ENCODE data around the gene FGD6. TPM values are rescaled to one million over a fixed set of nuclear protein-coding genes. Genes with fewer than 3 reads are reported as not detected.

FGD6 gene
- total and polyA plus RNA-seq, 2 donors (not counting 1 experiment from before 2014, with no cell fraction given): 3.3 to 4.7 TPM

- no peaks in the 10 kb centered on the region for H3K9me3 ChIP-seq (ENCODE audit: control insufficient read depth, insufficient read depth, low read depth, low read length)
- H3K27ac ChIP-seq (ENCODE audit: insufficient read depth, low read length): no peak overlapping the region
- no peak overlapping the region for H2AFZ ChIP-seq (ENCODE audit: low read length)
- H3K4me1 ChIP-seq (ENCODE audit: control insufficient read depth, extremely low read depth, insufficient read depth, low read length): peaks cover 2% of the 10 kb centered on the region
- H3K27me3 ChIP-seq (ENCODE audit: control insufficient read depth, insufficient read depth, low read length): no peaks in the 10 kb centered on the region
- DNase-seq (ENCODE audit: low read depth in 2 of 2): no peak
- H3K79me2 ChIP-seq (ENCODE audit: control insufficient read depth, insufficient read depth, low read length): no peaks in the 10 kb centered on the region
- no peak for TF ChIP-seq EZH2 (IDR thresholded peaks at IDR 0.05; ENCODE audit: low read length, missing control alignments)
- no peak for TF ChIP-seq CTCF (conservative IDR thresholded peaks at IDR 0.05 in 1 of 2, IDR thresholded peaks at IDR 0.05 in 1 of 2; ENCODE audit: low read depth in 1 of 2, low read length in 2 of 2)
- H4K20me1 ChIP-seq (ENCODE audit: control insufficient read depth, extremely low read depth, insufficient read depth, low read length): peaks cover 1% of the 10 kb centered on the region
- peaks cover 2% of the 10 kb centered on the region for H3K36me3 ChIP-seq (ENCODE audit: control insufficient read depth, insufficient read depth, low read length)
- H3K9ac ChIP-seq (ENCODE audit: insufficient read depth, low read length): no peak overlapping the region
- no peak overlapping the region for H3K4me3 ChIP-seq (replicated peaks in 1 of 4; ENCODE audit: control extremely low read depth in 1 of 4, insufficient read depth in 1 of 4, low read depth in 3 of 4, low read length in 4 of 4)
- no peak overlapping the region for H3K4me2 ChIP-seq (ENCODE audit: extremely low read depth, insufficient read depth, low read length)
Measured at GRCh38 chr12:95253386-95253785, 36.1 kb upstream of the FGD6 start.

GRCh38 chr12:95248604-95249360 lies 31.5 kb upstream of the FGD6 start:
- Histone ChIP-seq H3K79me2 (ENCODE audit: control insufficient read depth, insufficient read depth, low read length) (peaks cover 13% of the 10 kb centered on the region), H3K9me3 (ENCODE audit: control insufficient read depth, insufficient read depth, low read depth, low read length) (no peaks in the 10 kb centered on the region), H3K4me3 (replicated peaks in 1 of 4; ENCODE audit: control extremely low read depth in 1 of 4, insufficient read depth in 1 of 4, low read depth in 3 of 4, low read length in 4 of 4) (no peak overlapping the region), H3K27ac (ENCODE audit: insufficient read depth, low read length) (no peak overlapping the region), H3K4me1 (ENCODE audit: control insufficient read depth, extremely low read depth, insufficient read depth, low read length) (peaks cover 2% of the 10 kb centered on the region), H2AFZ (ENCODE audit: low read length) (no peak overlapping the region), H3K36me3 (ENCODE audit: control insufficient read depth, insufficient read depth, low read length) (peaks cover 2% of the 10 kb centered on the region), H3K4me2 (ENCODE audit: extremely low read depth, insufficient read depth, low read length) (no peak overlapping the region), H4K20me1 (ENCODE audit: control insufficient read depth, extremely low read depth, insufficient read depth, low read length) (no peaks in the 10 kb centered on the region), H3K9ac (ENCODE audit: insufficient read depth, low read length) (no peak overlapping the region), H3K27me3 (ENCODE audit: control insufficient read depth, insufficient read depth, low read length) (no peaks in the 10 kb centered on the region)
- TF ChIP-seq CTCF (conservative IDR thresholded peaks at IDR 0.05 in 1 of 2, IDR thresholded peaks at IDR 0.05 in 1 of 2; ENCODE audit: low read depth in 1 of 2, low read length in 2 of 2) (no peak), EZH2 (IDR thresholded peaks at IDR 0.05; ENCODE audit: low read length, missing control alignments) (no peak)
- peak in 1 of 2 donors; percentile 86 for DNase-seq (ENCODE audit: low read depth in 2 of 2)

- no peak for DNase-seq (ENCODE audit: low read depth in 2 of 2)
- no peak overlapping the region for H3K27ac ChIP-seq (ENCODE audit: insufficient read depth, low read length)
- peaks cover 2% of the 10 kb centered on the region for H3K4me1 ChIP-seq (ENCODE audit: control insufficient read depth, extremely low read depth, insufficient read depth, low read length)
- H3K9me3 ChIP-seq (ENCODE audit: control insufficient read depth, insufficient read depth, low read depth, low read length): no peaks in the 10 kb centered on the region
- H3K79me2 ChIP-seq (ENCODE audit: control insufficient read depth, insufficient read depth, low read length): peaks cover 17% of the 10 kb centered on the region
- H3K4me3 ChIP-seq (replicated peaks in 1 of 4; ENCODE audit: control extremely low read depth in 1 of 4, insufficient read depth in 1 of 4, low read depth in 3 of 4, low read length in 4 of 4): no peak overlapping the region
- no peak overlapping the region for H3K4me2 ChIP-seq (ENCODE audit: extremely low read depth, insufficient read depth, low read length)
- H2AFZ ChIP-seq (ENCODE audit: low read length): no peak overlapping the region
- H3K36me3 ChIP-seq (ENCODE audit: control insufficient read depth, insufficient read depth, low read length): peaks cover 4% of the 10 kb centered on the region
- TF ChIP-seq EZH2 (IDR thresholded peaks at IDR 0.05; ENCODE audit: low read length, missing control alignments) (no peak), CTCF (conservative IDR thresholded peaks at IDR 0.05 in 1 of 2, IDR thresholded peaks at IDR 0.05 in 1 of 2; ENCODE audit: low read depth in 1 of 2, low read length in 2 of 2) (no peak)
- no peak overlapping the region for H3K9ac ChIP-seq (ENCODE audit: insufficient read depth, low read length)
- no peaks in the 10 kb centered on the region for H4K20me1 ChIP-seq (ENCODE audit: control insufficient read depth, extremely low read depth, insufficient read depth, low read length)
- H3K27me3 ChIP-seq (ENCODE audit: control insufficient read depth, insufficient read depth, low read length): no peaks in the 10 kb centered on the region
Measured at GRCh38 chr12:95248095-95248494, 30.8 kb upstream of the FGD6 start.

Measured in fibroblast of lung (primary cell).